ENCODE data around the gene NAT8. TPM values are rescaled to one million over a fixed set of nuclear protein-coding genes. Genes with fewer than 3 reads are reported as not detected.
"Not testable (repeated sequence)": the region's sequence is repeated elsewhere in the genome, so short reads cannot be mapped to it uniquely, and the experiment has no call there.

NAT8 gene
- total RNA-seq, 1 donor from 2014 or later, result not detected

DNA sequence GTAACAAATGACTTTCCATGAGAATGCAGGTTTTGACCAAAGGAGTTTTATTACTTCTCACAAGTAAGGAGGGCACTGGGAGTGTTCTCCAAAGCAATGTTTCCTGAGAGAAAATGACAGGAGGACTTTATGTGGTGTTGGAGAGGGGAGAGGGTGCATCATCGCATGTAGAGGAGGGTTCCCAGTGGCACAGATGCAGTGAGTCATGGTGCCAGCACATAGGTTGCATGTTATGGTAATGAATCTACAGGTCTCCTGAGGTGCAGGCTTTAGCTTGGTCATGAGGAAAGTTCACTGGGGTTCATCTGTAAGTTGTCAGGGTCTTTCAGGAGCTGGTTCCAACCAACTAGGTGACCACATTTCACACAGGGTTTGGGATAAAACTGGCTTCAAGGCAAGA is 30.4 kb downstream of the NAT8 start:
- Histone ChIP-seq H3K9me3 (no peaks in the 10 kb centered on the region), H3K27ac (no peak overlapping the region), H3K36me3 (peaks cover 14% of the 10 kb centered on the region), H3K4me1 (no peaks in the 10 kb centered on the region), H3K4me3 (no peak overlapping the region), H3K27me3 (ENCODE audit: low read depth) (no peaks in the 10 kb centered on the region)
- TF ChIP-seq, protein P1, sequence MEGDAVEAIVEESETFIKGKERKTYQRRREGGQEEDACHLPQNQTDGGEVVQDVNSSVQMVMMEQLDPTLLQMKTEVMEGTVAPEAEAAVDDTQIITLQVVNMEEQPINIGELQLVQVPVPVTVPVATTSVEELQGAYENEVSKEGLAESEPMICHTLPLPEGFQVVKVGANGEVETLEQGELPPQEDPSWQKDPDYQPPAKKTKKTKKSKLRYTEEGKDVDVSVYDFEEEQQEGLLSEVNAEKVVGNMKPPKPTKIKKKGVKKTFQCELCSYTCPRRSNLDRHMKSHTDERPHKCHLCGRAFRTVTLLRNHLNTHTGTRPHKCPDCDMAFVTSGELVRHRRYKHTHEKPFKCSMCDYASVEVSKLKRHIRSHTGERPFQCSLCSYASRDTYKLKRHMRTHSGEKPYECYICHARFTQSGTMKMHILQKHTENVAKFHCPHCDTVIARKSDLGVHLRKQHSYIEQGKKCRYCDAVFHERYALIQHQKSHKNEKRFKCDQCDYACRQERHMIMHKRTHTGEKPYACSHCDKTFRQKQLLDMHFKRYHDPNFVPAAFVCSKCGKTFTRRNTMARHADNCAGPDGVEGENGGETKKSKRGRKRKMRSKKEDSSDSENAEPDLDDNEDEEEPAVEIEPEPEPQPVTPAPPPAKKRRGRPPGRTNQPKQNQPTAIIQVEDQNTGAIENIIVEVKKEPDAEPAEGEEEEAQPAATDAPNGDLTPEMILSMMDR (IDR thresholded peaks at IDR 0.05), result no peak
- intact Hi-C loops (cut with DNase I), result no loop called here
- no peak for DNase-seq
- no peak for ATAC-seq

DNA sequence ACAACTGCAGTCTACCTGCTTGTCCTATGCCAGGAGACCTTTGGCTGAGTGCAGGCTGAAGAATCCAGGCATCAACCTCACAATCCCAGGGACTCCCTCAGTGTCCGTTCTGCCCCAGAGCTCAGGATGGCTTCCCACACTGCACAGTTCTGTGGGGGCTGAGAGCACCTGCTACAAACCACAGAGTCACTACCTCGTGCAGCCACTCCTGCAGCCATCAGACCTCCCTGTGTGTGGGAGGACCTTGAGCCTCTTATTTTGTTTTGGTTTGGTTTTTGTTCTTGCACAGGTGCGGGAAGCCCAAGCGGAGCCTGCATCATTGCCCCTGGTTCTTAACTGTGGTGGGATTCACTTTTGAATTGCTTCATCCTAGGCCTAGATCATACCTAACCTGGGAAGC is 31.0 kb downstream of the NAT8 start:
- ATAC-seq, result no peak
- H3K9me3 ChIP-seq, result no peaks in the 10 kb centered on the region

DNA sequence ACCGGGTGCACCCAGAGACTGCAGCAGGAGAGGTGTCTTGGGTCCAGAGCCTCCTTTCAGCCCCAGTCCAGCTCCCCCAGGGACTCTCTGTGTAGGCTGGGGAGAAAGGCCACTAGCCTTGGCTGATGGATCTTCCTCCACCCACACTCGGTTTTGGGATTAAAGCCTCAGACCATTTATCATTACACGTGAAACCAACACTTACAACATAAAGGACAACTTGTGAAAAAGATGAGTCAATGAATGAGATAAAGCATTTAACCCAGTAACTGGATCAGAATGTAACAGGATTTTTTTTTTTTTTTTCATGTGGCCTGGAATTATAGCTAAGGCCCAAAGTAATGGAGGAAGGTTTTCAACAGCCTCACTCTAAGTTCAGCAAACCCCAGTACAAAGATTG is 32.1 kb downstream of the NAT8 start:
- TF ChIP-seq, protein P1 (IDR thresholded peaks at IDR 0.05), result no peak
- Histone ChIP-seq H3K27ac (no peak overlapping the region), H3K4me3 (no peak overlapping the region), H3K36me3 (peaks cover 14% of the 10 kb centered on the region), H3K4me1 (no peaks in the 10 kb centered on the region), H3K9me3 (no peaks in the 10 kb centered on the region), H3K27me3 (ENCODE audit: low read depth) (no peaks in the 10 kb centered on the region)
- DNase-seq (no peak), ATAC-seq (no peak)
- intact Hi-C loops (cut with DNase I), result no loop called here

More for the DNA sequence above, 31.0 kb downstream of the NAT8 start:
- TF ChIP-seq, protein P1 (IDR thresholded peaks at IDR 0.05), result no peak
- H3K4me3 ChIP-seq, result no peak overlapping the region
- H3K36me3 ChIP-seq, result peaks cover 14% of the 10 kb centered on the region
- no peaks in the 10 kb centered on the region for H3K27me3 ChIP-seq (ENCODE audit: low read depth)
- DNase-seq, result no peak
- no peak overlapping the region for H3K27ac ChIP-seq
- intact Hi-C loops (cut with DNase I), result no loop called here
- no peaks in the 10 kb centered on the region for H3K4me1 ChIP-seq

DNA sequence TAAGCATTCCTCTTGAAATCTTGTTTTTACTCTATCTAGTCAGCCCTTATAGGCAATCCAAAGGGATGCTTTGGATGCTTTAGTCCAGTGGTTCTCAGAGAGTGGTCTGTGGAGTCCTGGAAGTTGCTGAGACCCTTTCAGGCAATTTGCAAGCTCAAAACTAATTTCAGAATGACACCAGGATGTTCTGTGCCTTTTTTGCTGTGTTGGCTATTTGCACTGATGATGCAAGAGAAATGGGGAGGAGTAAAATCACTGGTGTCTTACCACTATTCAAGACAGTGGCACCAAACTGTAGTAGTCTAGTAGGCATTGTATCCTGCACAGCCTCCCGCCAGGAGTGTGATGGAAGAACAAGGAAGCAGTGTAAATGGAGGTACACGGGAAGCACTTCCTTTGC is 37.6 kb downstream of the NAT8 start:
- not testable (repeated sequence) for H3K27ac ChIP-seq, H3K4me1 ChIP-seq

DNA sequence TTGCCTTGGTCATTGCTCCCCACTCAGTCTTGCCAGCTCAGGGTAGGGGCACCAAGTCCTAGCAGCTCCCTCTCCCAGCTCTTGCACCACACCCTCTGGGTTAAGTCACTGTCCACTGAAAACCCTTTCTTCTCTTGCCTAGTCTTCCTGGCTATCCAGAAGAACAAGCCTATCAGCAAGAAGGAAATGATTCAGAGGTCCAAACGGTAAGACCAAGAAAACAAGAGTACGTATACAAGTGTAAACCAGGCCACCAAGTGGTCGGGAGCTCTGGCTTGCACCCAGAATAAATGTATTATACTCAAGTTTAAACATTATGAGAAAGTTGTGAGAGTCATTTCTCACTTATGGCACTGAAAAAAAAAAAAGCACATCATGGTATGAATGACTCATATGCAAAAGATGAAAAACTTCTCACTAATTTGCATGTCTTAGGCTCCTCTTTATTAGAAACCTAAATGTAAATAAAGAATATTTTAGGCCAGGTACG is 39.1 kb downstream of the NAT8 start:
- not testable (repeated sequence) for H3K9me3 ChIP-seq
- H3K36me3 ChIP-seq, result peaks cover 45% of the 10 kb centered on the region

More for the DNA sequence above, 37.6 kb downstream of the NAT8 start:
- peaks cover 50% of the 10 kb centered on the region for H3K36me3 ChIP-seq
- H3K4me3 ChIP-seq; ATAC-seq; intact Hi-C loops (cut with DNase I); DNase-seq; H3K9me3 ChIP-seq; H3K27me3 ChIP-seq (ENCODE audit: low read depth): not testable (repeated sequence)

DNA sequence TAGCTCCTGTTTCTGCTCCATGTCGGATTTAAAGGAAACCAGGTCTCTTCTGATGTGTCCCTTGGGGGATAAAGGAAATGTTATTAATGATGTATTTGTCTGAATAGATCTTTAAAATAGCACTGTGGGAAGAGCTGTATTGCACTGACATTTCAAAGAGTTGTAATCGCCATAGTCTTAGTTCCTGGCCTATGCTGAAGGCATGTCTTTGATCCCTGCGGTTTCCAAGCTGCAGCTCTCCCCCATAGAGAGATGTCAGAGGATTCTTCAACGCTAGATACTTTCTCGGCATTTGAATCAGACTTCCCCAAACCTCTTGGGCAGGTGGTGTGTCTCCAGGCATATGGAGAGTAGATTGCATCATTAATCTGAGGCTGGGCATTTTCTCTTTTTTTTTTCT is 40.4 kb downstream of the NAT8 start:
- no peaks in the 10 kb centered on the region for H3K9me3 ChIP-seq
- H3K27ac ChIP-seq, result no peak overlapping the region
- no peaks in the 10 kb centered on the region for H3K4me1 ChIP-seq
- DNase-seq, result no peak
- H3K36me3 ChIP-seq, result peaks cover 41% of the 10 kb centered on the region
- no peak overlapping the region for H3K4me3 ChIP-seq
- no peak for ATAC-seq
- H3K27me3 ChIP-seq (ENCODE audit: low read depth), result no peaks in the 10 kb centered on the region
- intact Hi-C loops (cut with DNase I), result no loop called here
- TF ChIP-seq, protein P1 (IDR thresholded peaks at IDR 0.05), result no peak

More for the DNA sequence above, 39.1 kb downstream of the NAT8 start:
- H3K27ac ChIP-seq; H3K4me3 ChIP-seq; H3K27me3 ChIP-seq (ENCODE audit: low read depth); intact Hi-C loops (cut with DNase I); ATAC-seq; DNase-seq; H3K4me1 ChIP-seq: not testable (repeated sequence)

DNA sequence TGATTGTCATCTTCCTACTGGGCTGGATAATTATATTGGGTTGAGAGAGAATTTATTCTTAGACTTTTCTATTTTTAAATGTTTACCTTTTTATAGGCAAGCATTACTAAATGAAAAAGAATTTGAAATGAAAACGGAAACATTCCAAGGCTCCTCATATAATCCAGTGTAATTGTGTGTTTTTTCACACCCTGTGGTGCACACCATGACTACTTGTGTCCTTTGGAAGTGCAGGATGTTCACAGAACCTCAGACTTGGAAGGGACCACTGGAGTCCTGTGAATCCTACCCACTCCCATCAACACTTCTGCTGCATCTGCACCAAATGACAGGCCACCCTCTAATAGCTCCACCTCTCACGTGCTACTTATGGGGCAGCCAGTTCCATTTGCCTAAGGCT is 48.0 kb downstream of the NAT8 start:
- Histone ChIP-seq H3K9me3 (no peaks in the 10 kb centered on the region), H3K36me3 (no peaks in the 10 kb centered on the region), H3K4me1 (no peaks in the 10 kb centered on the region), H3K27me3 (ENCODE audit: low read depth) (no peaks in the 10 kb centered on the region), H3K27ac (no peak overlapping the region), H3K4me3 (no peak overlapping the region)
- ATAC-seq (no peak), DNase-seq (no peak)
- TF ChIP-seq, protein P1 (IDR thresholded peaks at IDR 0.05), result no peak
- intact Hi-C loops (cut with DNase I), result no loop called here

Data from lower lobe of right lung (tissue), 2 donors.